Liver (tissue), 3 donors: ENCODE data around the gene PAPPA2.

Experiments used
- CTCF ChIP-seq: fragments of 150-350 bp; IDR thresholded peaks from 2 replicates; pipeline ENCODE4 v1.5.1; 2017; ENCODE audit warnings: improper control_type of control experiment, low read depth, low read length; ENCODE audit not compliant: missing input control
- RAD21 ChIP-seq, 2 donors: IDR thresholded peaks; 2 replicates each; pipeline ENCODE4 v1.6.1; 2016; ENCODE audit warnings: antibody characterized with exemption in 2 of 2, mild to moderate bottlenecking in 2 of 2
- donor health status: healthy.
- donor health status: healthy.

- TF ChIP-seq RAD21 (IDR thresholded peaks at IDR 0.05): no peak
- no peak for TF ChIP-seq CTCF
Measured at GRCh38 chr1:176841238-176841637, 378.3 kb downstream of the PAPPA2 start.
